Endothelial cell of umbilical vein (primary cell): ENCODE results near the gene ADARB1. TPM values are rescaled to one million over a fixed set of nuclear protein-coding genes. Genes with fewer than 3 reads are reported as not detected.

Source experiments
- BruUV-seq: library from RNA; stranded (reverse); fragments of 400-500 nt; replicated peaks from 2 replicates; lab custom pipeline; 2021; lab: Mats Ljungman, UMichigan
- CTCF ChIA-PET: fragments of 300-600, 350-600 bp; sonication (Branson Sonifier 250); formaldehyde crosslinking; loops from one replicate; lab custom pipeline; 2021; ENCODE audit warnings: antibody characterized with exemption, inconsistent platforms; lab: Charles Lee
- POLR2A ChIA-PET: fragments of 300-600, 350-600 bp; sonication (Branson Sonifier 250); formaldehyde crosslinking; loops from one replicate; lab custom pipeline; 2021; ENCODE audit warnings: antibody characterized with exemption, inconsistent platforms; lab: Charles Lee
- DNase-seq: peaks from one replicate; pipeline ENCODE4 v3.0.0-alpha.2; 2011; ENCODE audit warnings: low read depth, low spot score
- FAIRE-seq: peaks from 2 replicates; lab custom pipeline; 2011; peaks lifted over from hg19 to GRCh38; lab: Jason Lieb, UNC
- H2AFZ ChIP-seq: 2 replicates; pipeline ENCODE4 v1.6.0; 2012; ENCODE audit warnings: low read depth, low read length, control low read depth, inconsistent platforms
- H3K27ac ChIP-seq: 2 replicates; pipeline ENCODE4 v1.5.1; 2011; ENCODE audit warnings: low read depth, mild to moderate bottlenecking, control low read depth, low read length, moderate library complexity; ENCODE audit not compliant: insufficient read depth
- H3K27me3 ChIP-seq, 2 experiments: 2 replicates each; pipeline versions ENCODE4 v1.6.0 to v1.6.1; 2011; ENCODE audit warnings: low read length in 2 of 2, mixed read lengths in 1 of 2; ENCODE audit not compliant: control insufficient read depth in 2 of 2, insufficient read depth in 2 of 2
- H3K36me3 ChIP-seq, 2 experiments: 2 replicates in 1 of 2; 3 replicates in 1 of 2; pipeline ENCODE4 v1.5.1; 2011; ENCODE audit warnings: low read length in 2 of 2, mild to moderate bottlenecking in 1 of 2, moderate library complexity in 1 of 2; ENCODE audit not compliant: control insufficient read depth in 2 of 2, insufficient read depth in 2 of 2; ENCODE audit errors: extremely low read depth in 1 of 2
- H3K4me1 ChIP-seq: 3 replicates; pipeline ENCODE4 v1.5.1; 2011; ENCODE audit warnings: mild to moderate bottlenecking, low read length; ENCODE audit not compliant: control insufficient read depth, insufficient read depth; ENCODE audit errors: extremely low read depth
- H3K4me2 ChIP-seq: 2 replicates; pipeline ENCODE4 v1.6.1; 2011; ENCODE audit warnings: low read length, control low read depth, mixed read lengths; ENCODE audit not compliant: insufficient read depth
- H3K4me3 ChIP-seq, 3 experiments: fragments of 200-600 bp in 1 of 3; sonication (generic), shearing (Covaris generic) in 1 of 3; replicated peaks in 1 of 3; 2 replicates each; pipeline ENCODE4 v1.5.1; 2011 to 2016; ENCODE audit warnings: control low read depth in 3 of 3, low read length in 3 of 3, mild to moderate bottlenecking in 2 of 3, inconsistent platforms in 1 of 3, low read depth in 1 of 3, moderate library complexity in 1 of 3; ENCODE audit not compliant: insufficient read depth in 1 of 3
- H3K79me2 ChIP-seq: 2 replicates; pipeline ENCODE4 v1.6.0; 2012; ENCODE audit warnings: low read length, inconsistent platforms; ENCODE audit not compliant: control insufficient read depth, insufficient read depth
- H3K9ac ChIP-seq: replicated peaks from 2 replicates; pipeline ENCODE3; 2011; ENCODE audit warnings: low read length, control low read depth; ENCODE audit not compliant: insufficient read depth; ENCODE audit errors: extremely low read depth
- H3K9me1 ChIP-seq: replicated peaks from 3 replicates; pipeline ENCODE4 v1.6.0; 2011; ENCODE audit warnings: mild to moderate bottlenecking, low read length; ENCODE audit not compliant: control insufficient read depth, insufficient read depth; ENCODE audit errors: extremely low read depth
- H3K9me3 ChIP-seq: replicated peaks from 2 replicates; pipeline ENCODE4 v1.5.1; 2012; ENCODE audit warnings: low read length, inconsistent platforms; ENCODE audit not compliant: control insufficient read depth, insufficient read depth
- H4K20me1 ChIP-seq: replicated peaks from 2 replicates; pipeline ENCODE3; 2011; ENCODE audit warnings: mild to moderate bottlenecking, low read length; ENCODE audit not compliant: control insufficient read depth, insufficient read depth; ENCODE audit errors: extremely low read depth
- CTCF ChIP-seq, 2 donors: IDR thresholded peaks; 1 replicate in 1 of 2; 2 replicates in 1 of 2; pipeline ENCODE4 v1.5.1; 2011; ENCODE audit warnings: low read length in 2 of 2, mild to moderate bottlenecking in 2 of 2, moderate library complexity in 2 of 2, control low read depth in 1 of 2, inconsistent platforms in 1 of 2, low read depth in 1 of 2; ENCODE audit not compliant: insufficient read depth in 1 of 2; ENCODE audit errors: extremely low read depth in 1 of 2
- EZH2 ChIP-seq: IDR thresholded peaks from 2 replicates; pipeline ENCODE4 v1.6.1; 2012; ENCODE audit warnings: borderline replicate concordance, low read depth, mild to moderate bottlenecking, moderate library complexity, low read length, inconsistent platforms; ENCODE audit not compliant: severe bottlenecking
- FOS ChIP-seq: IDR thresholded peaks from 2 replicates; pipeline ENCODE4 v1.6.1; 2011; ENCODE audit warnings: mild to moderate bottlenecking, low read length, moderate library complexity, borderline replicate concordance; ENCODE audit not compliant: insufficient read depth
- GATA2 ChIP-seq: IDR thresholded peaks from 2 replicates; pipeline ENCODE4 v1.7.0; 2011; ENCODE audit warnings: low read depth, mild to moderate bottlenecking, moderate library complexity, mixed read lengths, low read length; ENCODE audit not compliant: insufficient read length, insufficient read depth
- JUN ChIP-seq: IDR thresholded peaks from 2 replicates; pipeline ENCODE4 v1.6.1; 2011; ENCODE audit warnings: borderline replicate concordance, low read depth; ENCODE audit not compliant: insufficient read length, insufficient read depth
- MAX ChIP-seq: IDR thresholded peaks from 2 replicates; pipeline ENCODE4 v1.6.1; 2011; ENCODE audit not compliant: insufficient read depth, insufficient read length
- MYC ChIP-seq: IDR thresholded peaks from one replicate; pipeline ENCODE4 v1.6.1; 2011; ENCODE audit warnings: mild to moderate bottlenecking, low read depth, low read length
- POLR2A ChIP-seq: IDR thresholded peaks from 2 replicates; pipeline ENCODE4 v1.6.1; 2012; ENCODE audit warnings: low read depth, mild to moderate bottlenecking, control low read depth, low read length
- POLR2AphosphoS5 ChIP-seq: IDR thresholded peaks from 2 replicates; pipeline ENCODE4 v1.6.1; 2012; ENCODE audit warnings: low read depth, mild to moderate bottlenecking, control low read depth, low read length, moderate library complexity; ENCODE audit not compliant: insufficient read depth
- dilution Hi-C: fragments of 300-500 bp; cut with MboI; formaldehyde crosslinking; loops from one replicate; pipeline ENCODE4 v1.15.0; 2019; ENCODE audit warnings: low sequenced_read_pairs; ENCODE audit not compliant: extremely low pct_ligation_motif_present
- intact Hi-C: fragments of 100-400 bp; cut with micrococcal nuclease; formaldehyde crosslinking; loops from one replicate; pipeline ENCODE4 v1.10.0; 2022
- polyA plus RNA-seq, 4 experiments: library from polyadenylated mRNA; depleted of rRNA in 3 of 4; stranded (reverse) in 3 of 4; unstranded in 1 of 4; fragments of >200 nt; gene quantifications; 2 replicates each; pipeline versions ENCODE4 v1.2.1 to v1.2.3, GENCODE V29; 2011 to 2012; ENCODE audit warnings: missing spikeins in 1 of 4
- total RNA-seq: library from RNA; stranded (reverse); gene quantifications from 2 replicates; pipeline ENCODE4 v1.2.3, GENCODE V29; 2021

The ADARB1 gene
- total and polyA plus RNA-seq, 2 donors (not counting 3 experiments of a cell fraction or from before 2014, with no cell fraction given) = 32.5 to 54.3 TPM

- H3K4me1 ChIP-seq = peaks cover 24% of the 10 kb centered on the region
- no peak overlapping the region for H3K9ac ChIP-seq
- DNase-seq = no peak
- no peak overlapping the region for H3K4me2 ChIP-seq
- H4K20me1 ChIP-seq = no peaks in the 10 kb centered on the region
- no peak overlapping the region for H3K4me3 ChIP-seq
- H3K36me3 ChIP-seq = no peaks in the 10 kb centered on the region
- no peak for TF ChIP-seq MYC
- TF ChIP-seq JUN = no peak
- TF ChIP-seq CTCF (IDR thresholded peaks at IDR 0.05; ENCODE audit: extremely low read depth in 1 of 2, insufficient read depth in 1 of 2, low read depth in 1 of 2, low read length in 2 of 2) = no peak
- no peak for TF ChIP-seq MAX
- no peak for TF ChIP-seq POLR2AphosphoS5
- no peak for TF ChIP-seq POLR2A
- no peak for TF ChIP-seq FOS
- no peak for TF ChIP-seq GATA2
- TF ChIP-seq EZH2 = no peak
- H3K79me2 ChIP-seq = peaks cover 48% of the 10 kb centered on the region
- H3K9me3 ChIP-seq = no peaks in the 10 kb centered on the region
- dilution Hi-C loops = no loop called here
- ChIA-PET CTCF (interaction anchor here (0.7 kb wide), 1 partner anchor 47 kb away, joined by 3 read pairs; no protein-coding TSS in a partner anchor), POLR2A (no interaction called here)
- no peak overlapping the region for H3K27ac ChIP-seq
- H3K27me3 ChIP-seq = no peaks in the 10 kb centered on the region
- H3K9me1 ChIP-seq = no peaks in the 10 kb centered on the region
- no peak overlapping the region for H2AFZ ChIP-seq
- no peak for FAIRE-seq
- intact Hi-C loops = no loop called here
- no TSS peak for BruUV-seq
Measured at GRCh38 chr21:45081636-45082035, 7.3 kb downstream of the ADARB1 start.
